Choroid plexus epithelial cell (primary cell): ENCODE data around the gene TP53RK.
A peak's percentile ranks its signal among the peaks of the same experiment; 100 is the strongest.

Experiments
- DNase-seq: peaks from one replicate; pipeline ENCODE4 v3.0.0-alpha.2; 2010; ENCODE audit warnings: low read depth
- H3K4me3 ChIP-seq: 2 replicates; pipeline ENCODE4 v1.5.1; 2011; ENCODE audit warnings: low read depth, mild to moderate bottlenecking, control low read depth, low read length, moderate library complexity
- CTCF ChIP-seq: conservative IDR thresholded peaks from 2 replicates; pipeline ENCODE4 v1.5.1; 2011; ENCODE audit warnings: low read depth, mild to moderate bottlenecking, control low read depth, inconsistent platforms, low read length, moderate library complexity

TP53RK gene

DNA sequence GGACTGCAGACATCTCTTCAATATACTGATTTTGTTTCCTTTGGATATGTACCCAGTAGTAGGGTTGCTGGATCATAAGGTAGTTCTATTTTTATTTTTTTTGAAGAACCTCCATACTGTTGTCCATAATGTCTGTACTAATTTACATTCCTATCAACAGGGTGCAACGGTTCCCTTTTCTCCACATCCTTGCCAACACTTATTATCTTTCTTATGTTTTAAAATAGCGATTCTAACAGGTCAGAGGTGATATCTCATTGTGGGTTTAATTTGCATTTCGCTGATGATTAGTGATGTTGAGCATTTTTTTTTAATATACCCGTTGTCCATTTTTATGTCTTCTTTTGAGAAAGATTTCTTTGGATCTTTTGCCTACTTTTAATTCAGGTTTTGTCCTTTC lies 2.0 kb upstream of the TP53RK start:
- TF ChIP-seq CTCF = no peak
- H3K4me3 ChIP-seq = no peak overlapping the region
- DNase-seq = no peak

GRCh38 chr20:46690219-46691106 lies 1.2 kb upstream of the TP53RK start:
- peak; percentile 43 for DNase-seq
- TF ChIP-seq CTCF = no peak
- peak overlapping the region; percentile 65 for H3K4me3 ChIP-seq

GRCh38 chr20:46689754-46690085 lies 476 bp upstream of the TP53RK start:
- peak overlapping the region; percentile 65 for H3K4me3 ChIP-seq
- TF ChIP-seq CTCF = no peak
- DNase-seq = no peak

GRCh38 chr20:46688151-46689081 lies 828 bp downstream of the TP53RK start:
- DNase-seq = peak; percentile 67
- TF ChIP-seq CTCF = no peak
- H3K4me3 ChIP-seq = peak overlapping the region; percentile 93

- H3K4me3 ChIP-seq = peak overlapping the region; percentile 66
- no peak for TF ChIP-seq CTCF
These were observed 5.1 kb downstream of the TP53RK start for GRCh38 chr20:46683939-46684750.

GRCh38 chr20:46683668-46683938 lies 5.6 kb downstream of the TP53RK start:
- TF ChIP-seq CTCF = no peak
- peak overlapping the region; percentile 66 for H3K4me3 ChIP-seq
- DNase-seq = no peak

More at GRCh38 chr20:46683939-46684750, 5.1 kb downstream of the TP53RK start:
- DNase-seq = peak; percentile 87
